Measurements from ENCODE around the gene PFKFB4. TPM values are rescaled to one million over a fixed set of nuclear protein-coding genes. Genes with fewer than 3 reads are reported as not detected.
A peak's percentile ranks its signal among the peaks of the same experiment; 100 is the strongest.

The PFKFB4 gene
- total and polyA plus RNA-seq, 9 of the 15 experiments (the other 6 are each of a cell fraction or from before 2014, with no cell fraction given) = 0.92 to 56.3 (median 13.5) TPM

GRCh38 chr3:48546203-48546829 lies 10.3 kb downstream of the PFKFB4 start:
- in situ Hi-C loops (cut with MboI) (no loop called here), intact Hi-C loops (cut with micrococcal nuclease) (no loop called here)
- no peak overlapping the region for H2AFZ ChIP-seq (ENCODE audit: low read depth, low read length)
- FAIRE-seq = no peak
- H4K20me1 ChIP-seq (replicated peaks; ENCODE audit: control insufficient read depth, insufficient read depth, low read length) = no peaks in the 10 kb centered on the region; the same call in 1 of the 2 replicates
- no peaks in the 10 kb centered on the region for H3K27me3 ChIP-seq (ENCODE audit: control insufficient read depth in 2 of 2, insufficient read depth in 2 of 2, low read length in 2 of 2)
- peaks cover 3% of the 10 kb centered on the region; the same call in 1 of the 3 replicates for H3K79me2 ChIP-seq (ENCODE audit: control insufficient read depth, insufficient read depth, low read length)
- no peak overlapping the region for H3K4me3 ChIP-seq
- ChIA-PET CTCF (ENCODE audit: low intra/inter-chr PET ratio) (no interaction called here), POLR2A (no interaction called here)
- DNase-seq (ENCODE audit: extremely low read depth in 1 of 4, low spot score in 3 of 4) = no peak
- ATAC-seq = no peak
- TF ChIP-seq NFIC (IDR thresholded peaks at IDR 0.05) = peak; percentile 50
- no peak for TF ChIP-seq POLR2AphosphoS5 (IDR thresholded peaks at IDR 0.05; ENCODE audit: control insufficient read depth, insufficient read depth, low read depth, low read length)
- no peak overlapping the region for H3K27ac ChIP-seq (ENCODE audit: extremely low read depth, low read depth, low read length)
- BruUV-seq (replicated peaks) = no TSS peak
- H3K9me1 ChIP-seq (ENCODE audit: control insufficient read depth, insufficient read depth, low read length) = no peaks in the 10 kb centered on the region
- H3K9me3 ChIP-seq (replicated peaks; ENCODE audit: control insufficient read depth, insufficient read depth, low read depth, low read length) = no peaks in the 10 kb centered on the region
- peaks cover 0 to 6% of the 10 kb centered on the region in 2 experiments; a peak in 3 of 5 replicates for H3K4me1 ChIP-seq (replicated peaks in 1 of 2; ENCODE audit: control insufficient read depth in 2 of 2, insufficient read depth in 2 of 2, low read length in 2 of 2)
- H3K36me3 ChIP-seq (ENCODE audit: control insufficient read depth, insufficient read depth, low read length) = peaks cover 61% of the 10 kb centered on the region; the same call in 2 of the 3 replicates
- no peak overlapping the region for H3K4me2 ChIP-seq (ENCODE audit: insufficient read depth, low read length)
- 93% methylated on average over 4 of the region's 4 CpGs for WGBS (ENCODE audit: insufficient coverage, low coverage, missing lambda C conversion rate)
- H3K9ac ChIP-seq (ENCODE audit: insufficient read depth in 1 of 2, low read depth in 2 of 2, low read length in 2 of 2) = no peak overlapping the region

- 68% methylated on average over 4 of the region's 5 CpGs for WGBS (ENCODE audit: insufficient coverage, low coverage, missing lambda C conversion rate)
- no peaks in the 10 kb centered on the region for H3K79me2 ChIP-seq (ENCODE audit: control insufficient read depth, insufficient read depth, low read length)
- peaks cover 0 to under 1% of the 10 kb centered on the region in 2 experiments; a peak in 2 of 5 replicates for H3K4me1 ChIP-seq (replicated peaks in 1 of 2; ENCODE audit: control insufficient read depth in 2 of 2, insufficient read depth in 2 of 2, low read length in 2 of 2)
- H3K27ac ChIP-seq (ENCODE audit: extremely low read depth, low read depth, low read length) = no peak overlapping the region
- H3K9me3 ChIP-seq (replicated peaks; ENCODE audit: control insufficient read depth, insufficient read depth, low read depth, low read length) = no peaks in the 10 kb centered on the region
- H3K27me3 ChIP-seq (ENCODE audit: control insufficient read depth in 2 of 2, insufficient read depth in 2 of 2, low read length in 2 of 2) = no peaks in the 10 kb centered on the region
- no peak overlapping the region for H3K4me3 ChIP-seq
- intact Hi-C loops (cut with micrococcal nuclease) = no loop called here
- FAIRE-seq = no peak
- H3K36me3 ChIP-seq (ENCODE audit: control insufficient read depth, insufficient read depth, low read length) = peaks cover 58% of the 10 kb centered on the region
- POLR2A ChIA-PET = interaction anchor here (0.7 kb wide), 1 partner anchor 265 kb away, joined by 3 read pairs; no protein-coding TSS in a partner anchor
- H3K9me1 ChIP-seq (ENCODE audit: control insufficient read depth, insufficient read depth, low read length) = no peaks in the 10 kb centered on the region
- ATAC-seq = no peak
- CTCF ChIA-PET (ENCODE audit: low intra/inter-chr PET ratio) = no interaction called here
- no peak overlapping the region for H3K4me2 ChIP-seq (ENCODE audit: insufficient read depth, low read length)
- no peak for DNase-seq (ENCODE audit: extremely low read depth in 1 of 4, low spot score in 3 of 4)
- no TSS peak for BruUV-seq (replicated peaks)
- H2AFZ ChIP-seq (ENCODE audit: low read depth, low read length) = no peak overlapping the region
- no peaks in the 10 kb centered on the region for H4K20me1 ChIP-seq (replicated peaks; ENCODE audit: control insufficient read depth, insufficient read depth, low read length)
- in situ Hi-C loops (cut with MboI) = no loop called here
- no peak overlapping the region for H3K9ac ChIP-seq (ENCODE audit: insufficient read depth in 1 of 2, low read depth in 2 of 2, low read length in 2 of 2)
- TF ChIP-seq, protein P1, sequence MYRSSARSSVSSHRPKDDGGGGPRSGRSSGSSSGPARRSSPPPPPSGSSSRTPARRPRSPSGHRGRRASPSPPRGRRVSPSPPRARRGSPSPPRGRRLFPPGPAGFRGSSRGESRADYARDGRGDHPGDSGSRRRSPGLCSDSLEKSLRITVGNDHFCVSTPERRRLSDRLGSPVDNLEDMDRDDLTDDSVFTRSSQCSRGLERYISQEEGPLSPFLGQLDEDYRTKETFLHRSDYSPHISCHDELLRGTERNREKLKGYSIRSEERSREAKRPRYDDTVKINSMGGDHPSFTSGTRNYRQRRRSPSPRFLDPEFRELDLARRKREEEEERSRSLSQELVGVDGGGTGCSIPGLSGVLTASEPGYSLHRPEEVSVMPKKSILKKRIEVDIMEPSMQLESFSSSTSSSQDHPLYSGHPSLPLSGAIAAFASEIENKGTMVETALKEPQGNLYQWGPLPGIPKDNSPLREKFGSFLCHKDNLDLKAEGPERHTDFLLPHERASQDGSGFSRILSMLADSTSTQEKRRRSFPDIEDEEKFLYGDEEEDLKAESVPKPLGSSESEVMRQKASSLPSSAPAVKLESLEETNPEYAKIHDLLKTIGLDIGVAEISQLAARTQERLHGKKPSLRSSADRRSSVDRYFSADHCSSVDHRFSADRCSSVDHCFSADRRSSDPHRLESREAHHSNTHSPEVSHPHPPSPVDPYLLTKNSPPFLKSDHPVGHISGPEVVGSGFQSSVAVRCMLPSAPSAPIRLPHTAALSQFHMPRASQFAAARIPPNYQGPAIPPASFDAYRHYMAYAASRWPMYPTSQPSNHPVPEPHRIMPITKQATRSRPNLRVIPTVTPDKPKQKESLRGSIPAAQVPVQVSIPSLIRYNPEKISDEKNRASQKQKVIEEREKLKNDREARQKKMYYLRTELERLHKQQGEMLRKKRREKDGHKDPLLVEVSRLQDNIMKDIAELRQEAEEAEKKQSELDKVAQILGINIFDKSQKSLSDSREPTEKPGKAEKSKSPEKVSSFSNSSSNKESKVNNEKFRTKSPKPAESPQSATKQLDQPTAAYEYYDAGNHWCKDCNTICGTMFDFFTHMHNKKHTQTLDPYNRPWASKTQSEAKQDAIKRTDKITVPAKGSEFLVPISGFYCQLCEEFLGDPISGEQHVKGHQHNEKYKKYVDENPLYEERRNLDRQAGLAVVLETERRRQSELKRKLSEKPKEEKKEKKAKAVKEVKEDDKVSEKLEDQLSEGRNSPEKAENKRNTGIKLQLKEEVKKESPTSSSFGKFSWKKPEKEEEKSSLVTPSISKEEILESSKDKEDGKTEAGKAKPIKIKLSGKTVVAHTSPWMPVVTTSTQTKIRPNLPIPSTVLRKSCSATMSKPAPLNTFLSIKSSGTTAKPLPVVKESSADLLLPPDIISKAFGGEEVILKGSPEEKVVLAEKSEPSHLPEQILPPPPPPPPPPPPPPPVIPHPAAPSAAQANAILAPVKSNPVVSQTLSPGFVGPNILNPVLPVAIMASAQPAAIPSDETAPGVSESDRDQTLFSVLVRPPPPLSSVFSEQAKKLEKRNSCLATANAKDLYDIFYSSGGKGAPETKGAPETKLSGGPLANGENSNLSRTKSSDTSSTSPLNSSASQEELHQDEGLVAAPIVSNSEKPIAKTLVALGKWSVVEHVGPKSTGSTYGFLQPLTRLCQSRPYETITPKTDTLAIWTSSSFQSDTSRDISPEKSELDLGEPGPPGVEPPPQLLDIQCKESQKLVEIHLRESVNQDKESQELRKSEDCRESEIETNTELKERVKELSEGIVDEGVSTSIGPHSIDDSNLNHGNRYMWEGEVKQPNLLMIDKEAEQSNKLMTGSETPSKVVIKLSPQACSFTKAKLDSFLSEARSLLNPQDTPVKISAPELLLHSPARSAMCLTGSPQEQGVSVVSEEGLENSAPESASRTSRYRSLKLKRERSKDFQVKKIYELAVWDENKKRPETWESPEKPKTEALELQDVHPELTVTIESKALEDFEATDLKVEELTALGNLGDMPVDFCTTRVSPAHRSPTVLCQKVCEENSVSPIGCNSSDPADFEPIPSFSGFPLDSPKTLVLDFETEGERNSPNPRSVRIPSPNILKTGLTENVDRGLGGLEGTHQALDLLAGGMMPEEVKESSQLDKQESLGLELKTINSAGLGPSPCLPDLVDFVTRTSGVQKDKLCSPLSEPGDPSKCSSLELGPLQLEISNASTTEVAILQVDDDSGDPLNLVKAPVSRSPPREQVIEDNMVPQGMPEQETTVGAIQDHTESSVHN (IDR thresholded peaks at IDR 0.05; ENCODE audit: borderline replicate concordance in 1 of 2, low read depth in 1 of 2) = no peak
- TF ChIP-seq, protein P2, sequence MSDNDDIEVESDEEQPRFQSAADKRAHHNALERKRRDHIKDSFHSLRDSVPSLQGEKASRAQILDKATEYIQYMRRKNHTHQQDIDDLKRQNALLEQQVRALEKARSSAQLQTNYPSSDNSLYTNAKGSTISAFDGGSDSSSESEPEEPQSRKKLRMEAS (CRISPR knock-in tag; IDR thresholded peaks at IDR 0.05) = no peak
- TF ChIP-seq KAT7 (CRISPR knock-in tag; IDR thresholded peaks at IDR 0.05; ENCODE audit: borderline replicate concordance) (no peak), RB1 (IDR thresholded peaks at IDR 0.05; ENCODE audit: low read depth) (no peak)
Observed at GRCh38 chr3:48544141-48544540, 12.5 kb downstream of the PFKFB4 start.

Measured in K562 (cell line).